Measurements from ENCODE around the gene GCDH. TPM values are rescaled to one million over a fixed set of nuclear protein-coding genes. Genes with fewer than 3 reads are reported as not detected.
A peak's percentile ranks its signal among the peaks of the same experiment; 100 is the strongest.
"Not testable (repeated sequence)": the region's sequence is repeated elsewhere in the genome, so short reads cannot be mapped to it uniquely, and the experiment has no call there.

Gene GCDH
- total RNA-seq: 17.9 TPM

DNA sequence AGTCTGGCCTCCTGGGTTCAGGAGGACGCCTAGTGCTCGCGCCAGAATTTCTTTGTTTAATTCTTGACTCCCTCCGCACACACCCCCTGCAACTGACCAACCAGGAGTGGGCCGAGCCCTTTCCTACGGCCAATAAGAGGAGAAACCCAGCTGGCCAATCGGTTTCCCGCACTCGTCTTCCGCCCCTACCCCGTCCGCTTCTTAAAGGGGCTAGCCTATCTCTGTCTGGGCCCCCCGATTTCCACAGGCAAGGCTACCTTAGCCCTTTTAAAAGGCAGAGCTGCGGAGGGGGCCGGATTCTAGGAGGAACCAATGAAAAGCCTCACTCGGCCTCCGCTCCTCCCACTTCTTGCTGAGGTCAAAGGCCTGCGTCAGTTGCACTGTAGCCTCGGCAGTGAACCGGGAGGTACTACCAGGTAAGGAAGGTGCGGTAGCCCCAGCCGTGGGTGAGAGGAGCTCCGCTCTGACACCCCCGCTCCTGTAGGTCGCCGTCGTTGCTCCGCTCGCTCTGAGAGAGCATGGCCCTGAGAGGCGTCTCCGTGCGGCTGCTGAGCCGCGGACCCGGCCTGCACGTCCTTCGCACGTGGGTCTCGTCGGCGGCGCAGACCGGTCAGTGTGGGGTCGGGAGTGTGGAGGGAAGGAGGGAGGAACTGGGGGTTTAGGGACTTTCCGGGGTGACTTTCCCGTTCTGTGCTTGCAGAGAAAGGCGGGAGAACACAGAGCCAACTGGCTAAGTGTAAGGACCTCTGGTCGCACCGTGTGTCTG, at the start of gene GCDH:
TSS of gene GCDH (plus strand) at position 374 of the 766 bp plus-strand sequence. CDS start at position 519, 145 bp downstream.
- FAIRE-seq (peak; percentile 97), DNase-seq (ENCODE audit: low spot score in 2 of 2) (peak; percentile 96 to 97)

DNA sequence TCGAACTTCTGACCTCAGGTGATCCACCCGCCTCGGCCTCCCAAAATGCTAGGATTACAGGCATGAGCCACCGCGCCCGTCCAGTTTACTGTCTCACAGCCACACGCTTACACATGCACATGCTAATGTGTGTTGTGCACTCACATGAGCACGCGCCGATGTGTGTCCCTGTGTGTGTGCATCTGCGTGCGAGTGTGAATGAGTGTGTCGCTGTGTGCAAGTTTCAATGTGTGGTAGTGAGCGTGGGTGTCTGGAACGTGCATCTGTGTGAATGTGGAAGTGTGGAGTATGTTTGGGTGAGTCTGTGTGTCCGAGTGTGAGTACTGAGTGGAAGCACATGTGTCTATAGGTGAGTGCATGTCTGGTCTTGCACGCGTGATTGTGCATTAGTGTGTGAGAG, 48.4 kb upstream of the GCDH start:
- FAIRE-seq: no peak
- DNase-seq (ENCODE audit: low spot score in 2 of 2): no peak

DNA sequence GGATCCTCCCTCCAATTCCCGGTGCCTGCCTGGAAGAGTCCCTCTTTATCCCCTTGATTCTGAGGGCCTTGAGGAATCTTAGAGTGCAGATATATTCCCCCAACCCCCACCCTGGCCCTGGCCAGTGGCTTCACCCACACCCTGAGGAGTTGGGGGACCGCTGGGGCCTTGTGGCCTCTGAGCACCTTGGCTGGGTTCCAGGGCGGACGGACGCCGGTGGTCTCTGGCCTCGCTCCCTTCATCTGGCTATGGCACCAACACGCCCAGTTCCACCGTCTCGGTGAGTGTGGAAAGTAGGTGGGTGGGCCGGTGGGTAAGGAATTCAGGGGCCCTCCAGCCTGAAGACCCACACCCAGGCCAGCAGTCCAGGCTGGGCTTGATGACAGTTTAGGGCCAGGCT, 47.6 kb upstream of the GCDH start:
- DNase-seq (ENCODE audit: low spot score in 2 of 2) (no peak), FAIRE-seq (no peak)

DNA sequence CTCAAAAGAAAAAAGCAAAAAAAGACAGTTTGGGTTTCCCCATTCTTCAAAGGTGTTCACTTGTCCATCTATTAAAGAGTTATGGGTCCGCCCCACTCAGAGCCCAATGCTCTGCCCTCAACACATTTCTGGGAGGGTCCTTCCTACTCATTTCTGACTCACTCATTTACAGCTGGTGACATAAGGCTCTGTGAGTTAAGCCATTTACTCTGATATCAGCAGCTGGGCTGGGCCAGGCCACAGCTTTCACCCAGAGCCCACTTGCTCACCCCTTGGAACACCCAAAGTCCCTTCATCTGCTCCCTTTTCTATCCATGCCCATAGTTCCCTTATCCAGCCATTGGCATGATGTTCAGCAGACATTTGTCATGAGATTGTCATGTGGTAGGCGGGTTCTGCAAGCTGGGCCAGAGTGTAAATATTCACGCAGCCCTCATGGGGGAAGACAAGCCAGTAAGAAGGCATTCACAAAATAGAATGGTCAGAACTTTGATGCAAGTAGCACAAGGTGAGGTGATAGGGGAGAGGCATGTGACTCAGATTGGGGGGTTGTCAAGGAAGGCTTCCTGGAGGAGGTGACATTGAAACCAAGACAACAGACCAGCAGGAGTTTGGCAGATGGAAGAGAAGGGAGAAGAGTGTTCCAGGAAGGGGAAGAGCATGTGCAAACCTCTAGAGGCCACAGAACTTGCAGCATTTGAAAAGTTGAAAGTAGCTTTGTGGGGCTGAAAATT, 46.8 kb upstream of the GCDH start:
- FAIRE-seq: no peak
- DNase-seq (ENCODE audit: low spot score in 2 of 2): no peak

GRCh38 chr19:12846613-12847012, 44.3 kb upstream of the GCDH start:
- FAIRE-seq; DNase-seq (ENCODE audit: low spot score in 2 of 2): not testable (repeated sequence)

DNA sequence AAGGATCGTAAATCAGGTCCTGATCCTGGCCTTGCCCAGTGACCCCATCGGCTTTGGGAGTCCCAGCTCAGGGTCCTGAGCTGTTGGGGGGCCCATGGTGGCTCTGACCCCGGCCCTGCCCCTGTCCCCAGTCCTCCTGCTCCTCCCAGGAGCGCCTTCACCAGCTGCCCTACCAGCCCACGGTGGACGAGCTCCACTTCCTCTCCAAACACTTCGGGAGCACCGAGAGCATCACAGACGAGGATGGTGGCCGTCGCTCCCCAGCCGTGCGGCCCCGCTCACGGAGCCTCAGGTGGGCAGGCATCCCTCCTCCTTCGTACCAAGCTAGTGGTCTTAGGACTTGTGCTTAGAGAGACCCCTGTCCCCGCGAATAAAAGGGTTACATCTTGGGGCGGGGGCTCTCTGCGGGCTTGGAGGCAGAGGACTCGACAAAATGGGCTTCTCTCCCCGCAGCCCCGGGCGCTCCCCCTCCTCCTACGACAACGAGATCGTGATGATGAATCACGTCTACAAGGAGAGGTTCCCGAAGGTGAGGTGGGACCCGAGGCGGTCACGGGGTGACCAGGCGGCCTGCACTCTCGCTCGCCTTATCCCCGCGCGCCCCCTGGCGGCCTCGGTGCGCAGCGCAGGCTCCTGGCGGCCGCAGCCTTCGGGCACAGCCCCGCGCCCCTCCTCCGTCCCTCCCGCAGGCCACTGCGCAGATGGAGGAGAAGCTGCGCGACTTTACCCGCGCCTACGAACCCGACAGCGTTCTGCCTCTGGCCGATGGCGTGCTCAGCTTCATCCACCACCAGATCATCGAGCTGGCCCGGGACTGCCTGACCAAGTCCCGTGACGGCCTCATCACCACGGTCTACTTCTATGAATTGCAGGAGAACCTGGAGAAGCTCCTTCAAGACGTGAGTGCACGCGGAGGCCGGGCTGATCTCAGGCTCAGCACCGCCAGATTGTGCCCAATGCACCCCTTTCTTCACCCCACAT, 43.5 kb upstream of the GCDH start:
- peak; percentile 85 to 95 for DNase-seq (ENCODE audit: low spot score in 2 of 2)
- no peak for FAIRE-seq

DNA sequence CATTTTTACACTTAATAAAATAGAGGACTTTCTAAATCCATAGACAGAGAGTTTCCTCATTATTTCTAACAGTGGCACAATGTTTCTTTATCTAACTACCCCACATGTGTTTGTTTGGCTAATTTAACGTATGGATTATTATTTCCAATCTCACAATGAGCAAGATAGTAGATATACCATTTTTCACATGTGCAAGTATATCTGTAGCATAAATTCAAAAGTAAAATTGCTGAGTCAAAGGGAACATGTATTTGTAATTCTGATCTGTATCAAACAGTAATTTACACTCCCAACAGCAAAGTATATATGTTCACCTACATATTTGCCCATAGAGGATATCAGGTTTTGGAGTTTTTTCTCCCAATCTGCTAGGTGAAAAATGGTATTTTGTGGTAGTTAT, 34.3 kb upstream of the GCDH start:
- DNase-seq (ENCODE audit: low spot score in 2 of 2): no peak
- FAIRE-seq: no peak

DNA sequence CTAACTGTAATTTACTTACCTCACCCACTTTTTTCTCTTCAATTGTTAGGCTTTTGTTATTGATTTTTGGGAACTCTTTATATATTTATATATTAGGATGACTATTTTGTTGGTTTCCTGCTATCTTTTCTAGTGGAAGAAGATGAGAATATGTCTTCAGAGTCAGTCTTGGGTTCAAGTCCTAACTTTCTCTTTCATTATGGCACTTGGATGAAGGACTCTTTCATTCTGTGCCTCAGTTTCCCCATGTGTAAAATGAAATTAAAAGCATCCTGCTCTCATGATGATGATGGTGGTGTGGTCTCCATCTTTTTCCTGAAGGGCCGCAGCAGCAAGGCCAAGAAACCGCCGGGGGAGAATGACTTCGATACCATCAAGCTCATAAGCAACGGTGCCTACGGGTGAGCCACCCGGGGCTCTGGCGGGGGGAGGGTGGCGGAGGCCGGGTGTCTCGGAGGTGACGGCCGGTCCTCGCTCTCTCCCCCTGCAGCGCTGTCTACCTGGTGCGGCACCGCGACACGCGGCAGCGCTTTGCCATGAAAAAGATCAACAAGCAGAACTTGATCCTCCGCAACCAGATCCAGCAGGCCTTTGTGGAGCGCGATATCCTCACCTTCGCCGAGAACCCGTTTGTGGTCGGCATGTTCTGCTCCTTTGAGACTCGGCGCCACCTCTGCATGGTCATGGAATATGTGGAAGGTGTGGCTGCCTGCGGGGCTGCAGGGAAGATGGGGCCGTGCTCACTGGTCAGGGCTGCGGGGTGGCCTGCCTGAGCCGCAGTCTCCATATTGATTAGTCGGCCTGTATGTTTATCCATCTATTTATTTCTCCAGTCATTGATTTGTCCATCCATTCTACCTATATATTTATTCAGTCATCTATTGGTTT, 32.7 kb upstream of the GCDH start:
- FAIRE-seq (no peak), DNase-seq (ENCODE audit: low spot score in 2 of 2) (no peak)

GRCh38 chr19:12859546-12859945, 31.4 kb upstream of the GCDH start:
- DNase-seq (ENCODE audit: low spot score in 2 of 2) (no peak), FAIRE-seq (no peak)

- DNase-seq (ENCODE audit: low spot score in 2 of 2): no peak
- FAIRE-seq: no peak
Observed at GRCh38 chr19:12864143-12864542, 26.8 kb upstream of the GCDH start.

DNA sequence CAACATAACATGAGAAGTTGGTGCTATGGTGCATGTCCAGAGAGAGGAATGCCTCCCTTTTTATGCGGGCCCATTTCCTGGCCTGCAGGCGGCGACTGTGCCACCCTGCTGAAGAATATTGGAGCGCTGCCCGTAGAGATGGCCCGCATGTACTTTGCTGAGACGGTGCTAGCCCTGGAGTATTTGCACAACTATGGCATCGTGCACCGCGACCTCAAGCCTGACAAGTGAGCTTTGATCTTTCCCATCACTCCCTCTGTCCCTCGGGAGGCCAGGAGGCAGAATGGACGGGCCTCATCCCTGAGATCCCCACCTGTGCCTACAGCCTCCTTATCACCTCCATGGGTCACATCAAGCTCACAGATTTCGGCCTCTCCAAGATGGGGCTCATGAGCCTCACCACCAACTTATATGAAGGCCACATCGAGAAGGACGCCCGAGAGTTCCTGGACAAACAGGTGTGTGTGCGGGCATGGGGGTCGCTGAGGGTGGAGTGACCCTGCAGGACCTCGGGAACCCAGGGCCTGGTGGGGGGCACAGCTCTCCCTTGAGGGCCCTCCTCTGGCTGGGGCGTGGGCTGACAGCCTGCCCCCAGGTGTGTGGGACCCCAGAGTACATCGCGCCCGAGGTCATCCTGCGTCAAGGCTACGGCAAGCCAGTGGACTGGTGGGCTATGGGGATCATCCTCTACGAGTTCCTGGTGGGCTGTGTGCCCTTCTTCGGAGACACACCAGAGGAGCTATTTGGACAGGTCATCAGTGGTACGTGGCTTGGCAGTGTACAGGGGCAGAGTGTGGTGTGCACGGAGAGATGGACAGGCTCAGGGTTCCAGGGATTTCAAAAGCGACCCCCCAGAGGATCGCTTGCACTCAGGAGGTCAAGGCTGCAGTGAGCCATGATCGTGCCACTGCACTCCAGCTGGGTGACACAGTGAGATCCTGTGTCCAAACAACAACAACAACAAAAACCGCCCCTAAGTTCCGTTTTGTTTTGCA, 25.9 kb upstream of the GCDH start:
- no peak for DNase-seq (ENCODE audit: low spot score in 2 of 2)

GRCh38 chr19:12865746-12866415, 25.1 kb upstream of the GCDH start:
- DNase-seq (ENCODE audit: low spot score in 2 of 2) (no peak), FAIRE-seq (no peak)

More for the DNA sequence above, 25.9 kb upstream of the GCDH start:
- no peak for FAIRE-seq

DNA sequence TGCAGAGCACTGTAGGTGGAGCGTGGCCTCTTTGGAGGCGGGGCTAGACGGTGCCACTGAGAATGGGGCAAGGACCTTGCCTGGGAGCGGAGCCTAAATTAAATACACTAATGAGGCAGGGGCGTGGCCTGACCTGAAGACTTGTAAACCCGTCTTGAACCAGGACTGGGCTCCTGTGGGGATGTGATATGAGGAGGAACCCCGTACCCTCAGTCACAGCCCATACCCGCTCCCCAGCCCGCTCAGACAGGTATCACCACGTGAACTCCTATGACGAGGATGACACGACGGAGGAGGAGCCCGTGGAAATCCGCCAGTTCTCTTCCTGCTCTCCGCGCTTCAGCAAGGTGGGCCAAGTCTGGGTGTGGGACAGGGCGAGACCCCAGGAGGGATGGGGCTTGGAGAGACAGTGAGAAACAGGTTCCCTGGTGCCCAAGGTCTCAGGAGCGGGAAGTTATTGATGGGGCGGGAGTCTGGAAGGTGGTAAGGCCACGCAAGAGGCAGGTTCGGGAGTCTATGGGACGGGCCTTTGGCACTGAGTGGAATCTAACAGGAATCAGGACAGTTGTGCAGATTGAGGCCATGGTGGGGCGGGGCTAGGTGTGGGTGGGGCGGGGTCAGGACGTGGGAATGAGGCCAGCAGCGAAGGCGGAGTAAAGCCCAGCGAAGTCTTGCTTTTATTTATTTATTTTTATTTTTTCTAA, 24.4 kb upstream of the GCDH start:
- FAIRE-seq: no peak
- no peak for DNase-seq (ENCODE audit: low spot score in 2 of 2)

GRCh38 chr19:12867120-12868099, 23.6 kb upstream of the GCDH start:
- FAIRE-seq (no peak), DNase-seq (ENCODE audit: low spot score in 2 of 2) (peak in 1 of 2 donors; percentile 77)

DNA sequence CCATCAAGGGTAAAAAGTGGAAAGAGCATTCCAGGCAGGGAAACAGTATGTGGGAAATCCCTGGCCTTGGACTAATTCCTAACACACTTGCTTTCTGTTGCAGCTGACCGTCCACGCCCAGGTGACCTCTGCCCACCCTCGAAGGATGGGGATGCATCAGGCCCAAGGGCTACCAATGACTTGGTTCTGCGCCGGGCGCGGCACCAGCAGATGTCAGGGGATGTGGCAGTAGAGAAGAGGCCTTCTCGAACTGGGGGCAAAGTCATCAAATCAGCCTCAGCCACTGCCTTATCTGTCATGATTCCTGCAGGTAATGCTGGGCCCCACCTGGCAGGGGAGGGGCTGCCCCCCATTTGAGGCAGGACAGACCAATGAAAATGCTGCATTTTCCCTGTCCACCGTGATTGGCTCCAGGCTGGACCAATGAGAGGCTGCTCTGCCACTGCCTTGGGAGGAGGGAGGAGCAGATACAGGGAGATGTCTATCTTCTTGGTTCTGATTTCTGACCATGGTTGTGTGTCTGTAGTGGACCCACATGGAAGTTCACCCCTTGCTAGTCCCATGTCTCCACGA, 22.3 kb upstream of the GCDH start:
- DNase-seq (ENCODE audit: low spot score in 2 of 2): no peak
- no peak for FAIRE-seq

DNA sequence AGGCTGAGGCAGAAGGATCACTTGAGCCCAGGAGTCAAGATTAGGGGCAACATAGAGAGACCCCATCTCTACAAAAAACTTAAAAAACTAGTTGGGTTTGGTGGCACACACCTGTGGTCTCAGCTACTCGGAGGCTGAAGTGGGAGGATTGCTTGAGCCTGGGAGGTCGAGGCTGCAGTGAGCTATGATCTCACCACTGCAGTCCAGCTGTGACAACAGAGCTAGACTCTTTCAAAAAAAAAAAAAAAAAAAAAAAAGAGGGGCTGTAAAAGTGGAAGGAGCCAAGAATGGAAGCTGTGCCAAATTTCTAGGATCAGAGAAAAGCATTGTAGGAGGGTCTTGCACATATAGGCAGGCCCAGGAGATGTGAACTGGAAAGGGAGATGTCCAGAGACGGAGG, 19.3 kb upstream of the GCDH start:
- DNase-seq (ENCODE audit: low spot score in 2 of 2): no peak
- FAIRE-seq: no peak
